Measurements from ENCODE around the gene CDK19. TPM values are rescaled to one million over a fixed set of nuclear protein-coding genes. Genes with fewer than 3 reads are reported as not detected.
A peak's percentile ranks its signal among the peaks of the same experiment; 100 is the strongest.

CDK19 gene
- total and polyA plus RNA-seq, 2 donors (not counting 1 experiment from before 2014, with no cell fraction given), result 11.2 to 11.3 TPM

DNA sequence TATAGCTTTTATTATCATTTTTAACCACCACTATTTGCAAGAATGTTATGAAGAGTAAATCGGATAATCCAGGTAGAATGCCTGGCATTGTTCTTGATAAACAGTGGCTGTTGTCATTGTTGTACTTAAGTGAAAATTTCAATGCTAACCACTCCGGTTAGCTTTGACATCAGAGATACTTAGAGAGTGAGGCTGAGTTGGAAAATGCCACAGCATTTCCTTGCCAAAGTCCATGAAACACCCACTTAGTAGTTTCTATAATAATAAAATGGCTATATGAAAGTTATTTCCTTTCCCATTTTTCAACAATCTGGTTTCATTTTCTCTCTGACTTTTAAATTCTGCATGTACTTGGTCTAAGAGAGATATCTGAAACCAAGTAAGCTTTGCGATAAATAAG is 132.0 kb downstream of the CDK19 start:
- no peak for DNase-seq (ENCODE audit: low read depth in 2 of 2)
- TF ChIP-seq EZH2 (IDR thresholded peaks at IDR 0.05; ENCODE audit: low read length, missing control alignments) (no peak), CTCF (conservative IDR thresholded peaks at IDR 0.05 in 1 of 2, IDR thresholded peaks at IDR 0.05 in 1 of 2; ENCODE audit: low read depth in 1 of 2, low read length in 2 of 2) (no peak)

GRCh38 chr6:110682460-110682853 is 132.8 kb downstream of the CDK19 start:
- H3K4me1 ChIP-seq (ENCODE audit: control insufficient read depth, extremely low read depth, insufficient read depth, low read length), result peaks cover 3% of the 10 kb centered on the region
- H3K9ac ChIP-seq (ENCODE audit: insufficient read depth, low read length), result no peak overlapping the region
- no peak overlapping the region for H2AFZ ChIP-seq (ENCODE audit: low read length)
- H3K27me3 ChIP-seq (ENCODE audit: control insufficient read depth, insufficient read depth, low read length), result no peaks in the 10 kb centered on the region
- TF ChIP-seq CTCF (conservative IDR thresholded peaks at IDR 0.05 in 1 of 2, IDR thresholded peaks at IDR 0.05 in 1 of 2; ENCODE audit: low read depth in 1 of 2, low read length in 2 of 2), result peak; percentile 65 to 66
- no peak for TF ChIP-seq EZH2 (IDR thresholded peaks at IDR 0.05; ENCODE audit: low read length, missing control alignments)
- H4K20me1 ChIP-seq (ENCODE audit: control insufficient read depth, extremely low read depth, insufficient read depth, low read length), result no peaks in the 10 kb centered on the region
- no peaks in the 10 kb centered on the region for H3K79me2 ChIP-seq (ENCODE audit: control insufficient read depth, insufficient read depth, low read length)
- no peak overlapping the region for H3K4me2 ChIP-seq (ENCODE audit: extremely low read depth, insufficient read depth, low read length)
- no peak overlapping the region for H3K27ac ChIP-seq (ENCODE audit: insufficient read depth, low read length)
- peak; percentile 67 to 87 for DNase-seq (ENCODE audit: low read depth in 2 of 2)
- H3K36me3 ChIP-seq (ENCODE audit: control insufficient read depth, insufficient read depth, low read length), result no peaks in the 10 kb centered on the region
- H3K4me3 ChIP-seq (replicated peaks in 1 of 4; ENCODE audit: control extremely low read depth in 1 of 4, insufficient read depth in 1 of 4, low read depth in 3 of 4, low read length in 4 of 4), result no peak overlapping the region
- no peaks in the 10 kb centered on the region for H3K9me3 ChIP-seq (ENCODE audit: control insufficient read depth, insufficient read depth, low read depth, low read length)

More for the DNA sequence above, 132.0 kb downstream of the CDK19 start:
- Histone ChIP-seq H4K20me1 (ENCODE audit: control insufficient read depth, extremely low read depth, insufficient read depth, low read length) (no peaks in the 10 kb centered on the region), H3K27ac (ENCODE audit: insufficient read depth, low read length) (no peak overlapping the region), H2AFZ (ENCODE audit: low read length) (no peak overlapping the region), H3K9me3 (ENCODE audit: control insufficient read depth, insufficient read depth, low read depth, low read length) (no peaks in the 10 kb centered on the region), H3K4me3 (replicated peaks in 1 of 4; ENCODE audit: control extremely low read depth in 1 of 4, insufficient read depth in 1 of 4, low read depth in 3 of 4, low read length in 4 of 4) (no peak overlapping the region), H3K79me2 (ENCODE audit: control insufficient read depth, insufficient read depth, low read length) (no peaks in the 10 kb centered on the region), H3K36me3 (ENCODE audit: control insufficient read depth, insufficient read depth, low read length) (no peaks in the 10 kb centered on the region), H3K4me2 (ENCODE audit: extremely low read depth, insufficient read depth, low read length) (no peak overlapping the region), H3K4me1 (ENCODE audit: control insufficient read depth, extremely low read depth, insufficient read depth, low read length) (peaks cover 3% of the 10 kb centered on the region), H3K9ac (ENCODE audit: insufficient read depth, low read length) (no peak overlapping the region), H3K27me3 (ENCODE audit: control insufficient read depth, insufficient read depth, low read length) (no peaks in the 10 kb centered on the region)

GRCh38 chr6:110681543-110682459 is 133.5 kb downstream of the CDK19 start:
- no peaks in the 10 kb centered on the region for H3K79me2 ChIP-seq (ENCODE audit: control insufficient read depth, insufficient read depth, low read length)
- no peak overlapping the region for H3K9ac ChIP-seq (ENCODE audit: insufficient read depth, low read length)
- H3K27me3 ChIP-seq (ENCODE audit: control insufficient read depth, insufficient read depth, low read length), result no peaks in the 10 kb centered on the region
- H3K4me1 ChIP-seq (ENCODE audit: control insufficient read depth, extremely low read depth, insufficient read depth, low read length), result peaks cover 3% of the 10 kb centered on the region
- H3K4me3 ChIP-seq (replicated peaks in 1 of 4; ENCODE audit: control extremely low read depth in 1 of 4, insufficient read depth in 1 of 4, low read depth in 3 of 4, low read length in 4 of 4), result peak overlapping the region in 1 of 4 experiments; percentile 3
- no peaks in the 10 kb centered on the region for H3K36me3 ChIP-seq (ENCODE audit: control insufficient read depth, insufficient read depth, low read length)
- H3K9me3 ChIP-seq (ENCODE audit: control insufficient read depth, insufficient read depth, low read depth, low read length), result no peaks in the 10 kb centered on the region
- no peak overlapping the region for H2AFZ ChIP-seq (ENCODE audit: low read length)
- TF ChIP-seq CTCF (conservative IDR thresholded peaks at IDR 0.05 in 1 of 2, IDR thresholded peaks at IDR 0.05 in 1 of 2; ENCODE audit: low read depth in 1 of 2, low read length in 2 of 2), result no peak
- no peak for TF ChIP-seq EZH2 (IDR thresholded peaks at IDR 0.05; ENCODE audit: low read length, missing control alignments)
- no peaks in the 10 kb centered on the region for H4K20me1 ChIP-seq (ENCODE audit: control insufficient read depth, extremely low read depth, insufficient read depth, low read length)
- peak overlapping the region; percentile 54 for H3K4me2 ChIP-seq (ENCODE audit: extremely low read depth, insufficient read depth, low read length)
- H3K27ac ChIP-seq (ENCODE audit: insufficient read depth, low read length), result no peak overlapping the region
- no peak for DNase-seq (ENCODE audit: low read depth in 2 of 2)
